ENCODE measurements around the gene ZNF784.

Gene ZNF784

DNA sequence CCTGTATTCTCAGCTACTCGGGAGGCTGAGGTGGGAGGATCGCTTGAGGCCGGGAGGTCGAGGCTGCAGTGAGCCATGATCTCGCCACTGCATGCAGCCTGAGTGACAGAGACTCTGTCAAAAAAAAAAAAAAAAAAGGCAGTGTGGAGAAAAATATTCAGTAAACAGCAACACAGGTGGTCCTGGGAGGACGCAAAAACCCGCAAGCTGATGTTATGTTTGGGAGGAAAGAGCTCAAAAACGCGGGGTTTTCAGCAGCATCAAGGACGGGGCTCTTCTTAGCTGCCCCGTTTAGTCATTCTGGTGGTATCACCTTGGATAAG, 599 bp upstream of the ZNF784 start:
- H3K9me2 ChIP-seq (replicated peaks; ENCODE audit: control insufficient read depth, low read length), result no peaks in the 10 kb centered on the region
- no peaks in the 10 kb centered on the region for H3K27me3 ChIP-seq (ENCODE audit: control insufficient read depth, low read length)
- H3K27ac ChIP-seq (ENCODE audit: low read depth, low read length), result no peak overlapping the region
- H3K9me3 ChIP-seq (ENCODE audit: control insufficient read depth, insufficient read depth, low read length), result no peaks in the 10 kb centered on the region
- H4K20me1 ChIP-seq (ENCODE audit: control insufficient read depth, insufficient read depth, low read depth, low read length), result peaks cover 4% of the 10 kb centered on the region; the same call in 1 of the 2 replicates
- peak overlapping the region; percentile 76 for H3K4me2 ChIP-seq (ENCODE audit: low read length)
- TF ChIP-seq, protein P1, sequence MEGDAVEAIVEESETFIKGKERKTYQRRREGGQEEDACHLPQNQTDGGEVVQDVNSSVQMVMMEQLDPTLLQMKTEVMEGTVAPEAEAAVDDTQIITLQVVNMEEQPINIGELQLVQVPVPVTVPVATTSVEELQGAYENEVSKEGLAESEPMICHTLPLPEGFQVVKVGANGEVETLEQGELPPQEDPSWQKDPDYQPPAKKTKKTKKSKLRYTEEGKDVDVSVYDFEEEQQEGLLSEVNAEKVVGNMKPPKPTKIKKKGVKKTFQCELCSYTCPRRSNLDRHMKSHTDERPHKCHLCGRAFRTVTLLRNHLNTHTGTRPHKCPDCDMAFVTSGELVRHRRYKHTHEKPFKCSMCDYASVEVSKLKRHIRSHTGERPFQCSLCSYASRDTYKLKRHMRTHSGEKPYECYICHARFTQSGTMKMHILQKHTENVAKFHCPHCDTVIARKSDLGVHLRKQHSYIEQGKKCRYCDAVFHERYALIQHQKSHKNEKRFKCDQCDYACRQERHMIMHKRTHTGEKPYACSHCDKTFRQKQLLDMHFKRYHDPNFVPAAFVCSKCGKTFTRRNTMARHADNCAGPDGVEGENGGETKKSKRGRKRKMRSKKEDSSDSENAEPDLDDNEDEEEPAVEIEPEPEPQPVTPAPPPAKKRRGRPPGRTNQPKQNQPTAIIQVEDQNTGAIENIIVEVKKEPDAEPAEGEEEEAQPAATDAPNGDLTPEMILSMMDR (IDR thresholded peaks at IDR 0.05; ENCODE audit: low read depth, low read length, poor library complexity, severe bottlenecking), result no peak
- no peak for TF ChIP-seq EZH2phosphoT487 (IDR thresholded peaks at IDR 0.05; ENCODE audit: borderline replicate concordance, low read length)
- H3K36me3 ChIP-seq (ENCODE audit: control insufficient read depth, low read length), result no peaks in the 10 kb centered on the region
- no peaks in the 10 kb centered on the region for H3K79me2 ChIP-seq (ENCODE audit: control insufficient read depth, low read length)
- peaks cover 20% of the 10 kb centered on the region for H3K4me1 ChIP-seq (ENCODE audit: control insufficient read depth, low read length)
- peaks cover 9% of the 10 kb centered on the region for H3F3A ChIP-seq (ENCODE audit: control insufficient read depth, insufficient read depth)
- peak overlapping the region; percentile 72 for H3K4me3 ChIP-seq (ENCODE audit: low read length)

DNA sequence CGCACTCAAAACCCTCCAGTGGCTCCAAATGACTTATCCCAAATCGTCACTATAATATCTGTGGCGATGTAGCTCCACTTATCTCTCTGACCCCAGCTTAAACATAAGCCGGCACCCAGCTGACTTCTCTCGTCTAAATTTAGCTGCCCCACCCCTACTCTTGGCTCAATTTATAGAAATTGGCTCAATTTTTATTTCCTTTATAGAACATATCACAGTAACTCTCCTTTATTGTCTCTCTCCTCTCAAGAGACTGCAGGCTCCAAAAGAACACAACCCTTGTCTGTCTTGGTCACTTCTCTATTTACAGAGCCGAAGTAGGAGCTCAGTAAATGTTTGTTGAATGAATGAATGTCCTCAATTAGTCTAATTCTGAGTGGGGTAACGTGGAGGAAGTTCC, 805 bp downstream of the ZNF784 start:
- no peaks in the 10 kb centered on the region for H3K27me3 ChIP-seq (ENCODE audit: control insufficient read depth, low read length)
- H3K4me3 ChIP-seq (ENCODE audit: low read length), result peak overlapping the region; percentile 33
- H3K4me2 ChIP-seq (ENCODE audit: low read length), result peak overlapping the region; percentile 14; the same call in 1 of the 2 replicates
- H3F3A ChIP-seq (ENCODE audit: control insufficient read depth, insufficient read depth), result peaks cover 11% of the 10 kb centered on the region
- no peaks in the 10 kb centered on the region for H3K9me2 ChIP-seq (replicated peaks; ENCODE audit: control insufficient read depth, low read length)
- TF ChIP-seq, protein P1 (IDR thresholded peaks at IDR 0.05; ENCODE audit: low read depth, low read length, poor library complexity, severe bottlenecking), result no peak
- no peak for TF ChIP-seq EZH2phosphoT487 (IDR thresholded peaks at IDR 0.05; ENCODE audit: borderline replicate concordance, low read length)
- no peak overlapping the region for H3K27ac ChIP-seq (ENCODE audit: low read depth, low read length)
- H3K4me1 ChIP-seq (ENCODE audit: control insufficient read depth, low read length), result peaks cover 14% of the 10 kb centered on the region
- H3K36me3 ChIP-seq (ENCODE audit: control insufficient read depth, low read length), result no peaks in the 10 kb centered on the region
- no peaks in the 10 kb centered on the region for H3K9me3 ChIP-seq (ENCODE audit: control insufficient read depth, insufficient read depth, low read length)
- no peaks in the 10 kb centered on the region for H3K79me2 ChIP-seq (ENCODE audit: control insufficient read depth, low read length)
- peaks cover 4% of the 10 kb centered on the region; the same call in 1 of the 2 replicates for H4K20me1 ChIP-seq (ENCODE audit: control insufficient read depth, insufficient read depth, low read depth, low read length)

DNA sequence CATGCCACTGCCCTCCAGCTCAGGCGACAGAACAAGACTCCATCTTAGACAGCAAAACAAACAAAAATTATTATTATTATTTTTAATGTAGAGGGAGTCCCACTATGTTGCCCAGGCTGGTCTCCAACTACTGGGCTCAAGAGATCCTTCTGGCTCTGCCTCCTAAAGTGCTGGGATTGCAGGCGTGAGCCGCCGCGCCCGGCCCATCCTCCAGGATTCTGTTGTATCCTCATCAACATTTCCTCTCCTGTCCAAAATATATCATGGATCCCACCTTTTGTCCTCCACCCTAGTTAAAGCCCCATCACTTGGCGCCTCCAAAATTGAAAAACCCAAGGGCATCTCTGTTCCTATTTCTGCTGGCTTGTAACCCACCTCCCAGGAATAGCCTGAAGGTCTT, 1.2 kb downstream of the ZNF784 start:
- Histone ChIP-seq H3F3A (ENCODE audit: control insufficient read depth, insufficient read depth) (peaks cover 11% of the 10 kb centered on the region), H3K4me3 (ENCODE audit: low read length) (no peak overlapping the region), H3K4me1 (ENCODE audit: control insufficient read depth, low read length) (peaks cover 14% of the 10 kb centered on the region), H4K20me1 (ENCODE audit: control insufficient read depth, insufficient read depth, low read depth, low read length) (peaks cover 4% of the 10 kb centered on the region; the same call in 1 of the 2 replicates), H3K9me3 (ENCODE audit: control insufficient read depth, insufficient read depth, low read length) (no peaks in the 10 kb centered on the region), H3K36me3 (ENCODE audit: control insufficient read depth, low read length) (no peaks in the 10 kb centered on the region), H3K4me2 (ENCODE audit: low read length) (peak overlapping the region; percentile 14; the same call in 1 of the 2 replicates), H3K27me3 (ENCODE audit: control insufficient read depth, low read length) (no peaks in the 10 kb centered on the region), H3K9me2 (replicated peaks; ENCODE audit: control insufficient read depth, low read length) (no peaks in the 10 kb centered on the region), H3K27ac (ENCODE audit: low read depth, low read length) (no peak overlapping the region), H3K79me2 (ENCODE audit: control insufficient read depth, low read length) (no peaks in the 10 kb centered on the region)
- TF ChIP-seq, protein P1 (IDR thresholded peaks at IDR 0.05; ENCODE audit: low read depth, low read length, poor library complexity, severe bottlenecking), result no peak
- TF ChIP-seq EZH2phosphoT487 (IDR thresholded peaks at IDR 0.05; ENCODE audit: borderline replicate concordance, low read length), result no peak

Data from DOHH2 (cell line).